Measurements from ENCODE around the gene KANSL2. TPM values are rescaled to one million over a fixed set of nuclear protein-coding genes. Genes with fewer than 3 reads are reported as not detected.

Gene KANSL2
- total and polyA plus RNA-seq, 9 of the 15 experiments (the other 6 are each of a cell fraction or from before 2014, with no cell fraction given), result 41.1 to 89.8 (median 55.4) TPM

- TF ChIP-seq, protein P1, sequence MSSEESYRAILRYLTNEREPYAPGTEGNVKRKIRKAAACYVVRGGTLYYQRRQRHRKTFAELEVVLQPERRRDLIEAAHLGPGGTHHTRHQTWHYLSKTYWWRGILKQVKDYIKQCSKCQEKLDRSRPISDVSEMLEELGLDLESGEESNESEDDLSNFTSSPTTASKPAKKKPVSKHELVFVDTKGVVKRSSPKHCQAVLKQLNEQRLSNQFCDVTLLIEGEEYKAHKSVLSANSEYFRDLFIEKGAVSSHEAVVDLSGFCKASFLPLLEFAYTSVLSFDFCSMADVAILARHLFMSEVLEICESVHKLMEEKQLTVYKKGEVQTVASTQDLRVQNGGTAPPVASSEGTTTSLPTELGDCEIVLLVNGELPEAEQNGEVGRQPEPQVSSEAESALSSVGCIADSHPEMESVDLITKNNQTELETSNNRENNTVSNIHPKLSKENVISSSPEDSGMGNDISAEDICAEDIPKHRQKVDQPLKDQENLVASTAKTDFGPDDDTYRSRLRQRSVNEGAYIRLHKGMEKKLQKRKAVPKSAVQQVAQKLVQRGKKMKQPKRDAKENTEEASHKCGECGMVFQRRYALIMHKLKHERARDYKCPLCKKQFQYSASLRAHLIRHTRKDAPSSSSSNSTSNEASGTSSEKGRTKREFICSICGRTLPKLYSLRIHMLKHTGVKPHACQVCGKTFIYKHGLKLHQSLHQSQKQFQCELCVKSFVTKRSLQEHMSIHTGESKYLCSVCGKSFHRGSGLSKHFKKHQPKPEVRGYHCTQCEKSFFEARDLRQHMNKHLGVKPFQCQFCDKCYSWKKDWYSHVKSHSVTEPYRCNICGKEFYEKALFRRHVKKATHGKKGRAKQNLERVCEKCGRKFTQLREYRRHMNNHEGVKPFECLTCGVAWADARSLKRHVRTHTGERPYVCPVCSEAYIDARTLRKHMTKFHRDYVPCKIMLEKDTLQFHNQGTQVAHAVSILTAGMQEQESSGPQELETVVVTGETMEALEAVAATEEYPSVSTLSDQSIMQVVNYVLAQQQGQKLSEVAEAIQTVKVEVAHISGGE (CRISPR knock-in tag; IDR thresholded peaks at IDR 0.05), result no peak
- TF ChIP-seq, protein P2, sequence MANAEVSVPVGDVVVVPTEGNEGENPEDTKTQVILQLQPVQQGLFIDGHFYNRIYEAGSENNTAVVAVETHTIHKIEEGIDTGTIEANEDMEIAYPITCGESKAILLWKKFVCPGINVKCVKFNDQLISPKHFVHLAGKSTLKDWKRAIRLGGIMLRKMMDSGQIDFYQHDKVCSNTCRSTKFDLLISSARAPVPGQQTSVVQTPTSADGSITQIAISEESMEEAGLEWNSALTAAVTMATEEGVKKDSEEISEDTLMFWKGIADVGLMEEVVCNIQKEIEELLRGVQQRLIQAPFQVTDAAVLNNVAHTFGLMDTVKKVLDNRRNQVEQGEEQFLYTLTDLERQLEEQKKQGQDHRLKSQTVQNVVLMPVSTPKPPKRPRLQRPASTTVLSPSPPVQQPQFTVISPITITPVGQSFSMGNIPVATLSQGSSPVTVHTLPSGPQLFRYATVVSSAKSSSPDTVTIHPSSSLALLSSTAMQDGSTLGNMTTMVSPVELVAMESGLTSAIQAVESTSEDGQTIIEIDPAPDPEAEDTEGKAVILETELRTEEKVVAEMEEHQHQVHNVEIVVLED (CRISPR knock-in tag; IDR thresholded peaks at IDR 0.05), result no peak
These were observed 684 bp downstream of the KANSL2 start (continued) for GRCh38 chr12:48681399-48681709.

DNA sequence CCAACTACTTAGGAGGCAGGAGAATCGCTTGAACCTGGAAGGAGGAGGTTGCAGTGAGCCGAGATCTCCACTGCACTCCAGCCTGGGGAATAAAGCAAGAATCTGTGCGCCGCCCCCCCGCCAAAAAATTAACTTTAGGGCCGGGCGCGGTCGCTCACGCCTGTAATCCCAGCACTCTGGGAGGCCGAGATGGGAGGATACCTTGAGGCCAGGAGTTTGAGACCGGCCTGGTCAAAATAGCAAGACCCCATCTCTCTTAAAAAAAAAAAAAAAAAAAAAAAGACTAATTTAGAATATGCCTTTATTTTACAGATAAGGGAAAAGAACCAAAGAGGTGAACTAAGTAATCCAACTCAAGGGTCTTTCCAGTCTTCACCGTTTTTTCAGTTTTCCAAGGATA, 1.2 kb downstream of the KANSL2 start:
- peaks cover 9 to 15% of the 10 kb centered on the region in 2 experiments; a peak in 4 of 5 replicates for H3K4me1 ChIP-seq (replicated peaks in 1 of 2; ENCODE audit: control insufficient read depth in 2 of 2, insufficient read depth in 2 of 2, low read length in 2 of 2)
- in situ Hi-C loops (cut with MboI) (no loop called here), intact Hi-C loops (cut with micrococcal nuclease) (no loop called here)
- FAIRE-seq (no peak), DNase-seq (ENCODE audit: extremely low read depth in 1 of 4, low spot score in 3 of 4) (peak in 1 of 4 experiments; percentile 32), ATAC-seq (no peak)
- H3K9ac ChIP-seq (ENCODE audit: insufficient read depth in 1 of 2, low read depth in 2 of 2, low read length in 2 of 2), result peak overlapping the region; percentile 84 to 98
- peaks cover 61% of the 10 kb centered on the region for H3K79me2 ChIP-seq (ENCODE audit: control insufficient read depth, insufficient read depth, low read length)
- peak overlapping the region; percentile 97; the same call in 2 of the 3 replicates for H3K27ac ChIP-seq (ENCODE audit: extremely low read depth, low read depth, low read length)
- TF ChIP-seq ZNF121 (CRISPR knock-in tag; conservative IDR thresholded peaks at IDR 0.05) (peak; percentile 90), VEZF1 (CRISPR knock-in tag; IDR thresholded peaks at IDR 0.05) (0 out of 2 replicates have a peak, but pooled peaks have one; percentile 37), CREBBP (IDR thresholded peaks at IDR 0.05; ENCODE audit: low read depth, low read length) (no peak), HIVEP1 (CRISPR knock-in tag; IDR thresholded peaks at IDR 0.05) (no peak), NCOA1 (IDR thresholded peaks at IDR 0.05; ENCODE audit: low read depth) (no peak), PHF21A (IDR thresholded peaks at IDR 0.05; ENCODE audit: borderline replicate concordance, low read depth) (0 out of 2 replicates have a peak, but pooled peaks have one; percentile 23)
- no TSS peak for BruUV-seq (replicated peaks)
- ChIA-PET CTCF (ENCODE audit: low intra/inter-chr PET ratio) (no interaction called here), POLR2A (interaction anchor here (1.0 to 4.7 kb wide), 3 partner anchors 9 to 25 kb away, joined by 3 to 45 read pairs (median 12); no protein-coding TSS in a partner anchor)
- no peaks in the 10 kb centered on the region for H3K9me1 ChIP-seq (ENCODE audit: control insufficient read depth, insufficient read depth, low read length)
- WGBS (ENCODE audit: insufficient coverage, low coverage, missing lambda C conversion rate), result 5% methylated on average over 10 of the region's 13 CpGs
- H3K36me3 ChIP-seq (ENCODE audit: control insufficient read depth, insufficient read depth, low read length), result peaks cover 51% of the 10 kb centered on the region
- no peaks in the 10 kb centered on the region for H3K9me3 ChIP-seq (replicated peaks; ENCODE audit: control insufficient read depth, insufficient read depth, low read depth, low read length)
- peak overlapping the region; percentile 99 for H3K4me3 ChIP-seq
- H3K4me2 ChIP-seq (ENCODE audit: insufficient read depth, low read length), result peak overlapping the region; percentile 97
- no peak overlapping the region for H2AFZ ChIP-seq (ENCODE audit: low read depth, low read length)
- no peaks in the 10 kb centered on the region for H3K27me3 ChIP-seq (ENCODE audit: control insufficient read depth in 2 of 2, insufficient read depth in 2 of 2, low read length in 2 of 2)
- H4K20me1 ChIP-seq (replicated peaks; ENCODE audit: control insufficient read depth, insufficient read depth, low read length), result no peaks in the 10 kb centered on the region

All from K562 (cell line).